BE2C (cell line): Measurements from ENCODE around the gene BICD1.

Source experiments
- DNase-seq: peaks from one replicate; pipeline ENCODE4 v3.0.0-alpha.2; 2020
- H3K27me3 ChIP-seq: fragments of 250-450 bp; sonication (Bioruptor Pico); 2 replicates; pipeline ENCODE4 v1.5.1; 2020; ENCODE audit warnings: mild to moderate bottlenecking
- H3K36me3 ChIP-seq: fragments of 250-450 bp; sonication (Bioruptor Pico); 2 replicates; pipeline ENCODE4 v1.5.1; 2020; ENCODE audit warnings: mild to moderate bottlenecking
- H3K4me1 ChIP-seq: fragments of 250-450 bp; sonication (Bioruptor Pico); 2 replicates; pipeline ENCODE4 v1.5.1; 2020
- H3K4me3 ChIP-seq: 2 replicates; pipeline ENCODE4 v1.5.1; 2011; ENCODE audit warnings: low read depth, low read length
- H3K9me3 ChIP-seq: fragments of 250-450 bp; sonication (Bioruptor Pico); 2 replicates; pipeline ENCODE4 v1.5.1; 2020
- CTCF ChIP-seq: IDR thresholded peaks from 2 replicates; pipeline ENCODE4 v1.5.1; 2012; ENCODE audit warnings: mild to moderate bottlenecking, low read depth, low read length

BICD1 gene

GRCh38 chr12:32205731-32206130 is 99.1 kb downstream of the BICD1 start:
- no peak for TF ChIP-seq CTCF
- Histone ChIP-seq H3K36me3 (no peaks in the 10 kb centered on the region), H3K9me3 (no peaks in the 10 kb centered on the region), H3K27me3 (no peaks in the 10 kb centered on the region), H3K4me3 (no peak overlapping the region), H3K4me1 (no peaks in the 10 kb centered on the region)
- no peak for DNase-seq

GRCh38 chr12:32208355-32208754 is 101.7 kb downstream of the BICD1 start:
- Histone ChIP-seq H3K4me3 (no peak overlapping the region), H3K4me1 (no peaks in the 10 kb centered on the region; the same call in 1 of the 2 replicates), H3K9me3 (no peaks in the 10 kb centered on the region), H3K27me3 (no peaks in the 10 kb centered on the region), H3K36me3 (no peaks in the 10 kb centered on the region)
- no peak for DNase-seq
- no peak for TF ChIP-seq CTCF

- no peak overlapping the region for H3K4me3 ChIP-seq
- no peak for TF ChIP-seq CTCF
- peaks cover 3% of the 10 kb centered on the region for H3K36me3 ChIP-seq
- no peak for DNase-seq
- no peaks in the 10 kb centered on the region for H3K9me3 ChIP-seq
- H3K4me1 ChIP-seq, result no peaks in the 10 kb centered on the region; the same call in 1 of the 2 replicates
- no peaks in the 10 kb centered on the region for H3K27me3 ChIP-seq
Observed at GRCh38 chr12:32211066-32211899, 104.6 kb downstream of the BICD1 start.

- DNase-seq, result no peak
- Histone ChIP-seq H3K9me3 (no peaks in the 10 kb centered on the region), H3K4me1 (no peaks in the 10 kb centered on the region; the same call in 1 of the 2 replicates), H3K36me3 (peaks cover 8% of the 10 kb centered on the region), H3K27me3 (no peaks in the 10 kb centered on the region), H3K4me3 (no peak overlapping the region)
- no peak for TF ChIP-seq CTCF
Observed at GRCh38 chr12:32211900-32212156, 105.2 kb downstream of the BICD1 start.

- no peaks in the 10 kb centered on the region for H3K27me3 ChIP-seq
- H3K36me3 ChIP-seq, result peaks cover 24% of the 10 kb centered on the region
- H3K4me1 ChIP-seq, result no peaks in the 10 kb centered on the region; the same call in 1 of the 2 replicates
- DNase-seq, result no peak
- no peak overlapping the region for H3K4me3 ChIP-seq
- H3K9me3 ChIP-seq, result no peaks in the 10 kb centered on the region
- TF ChIP-seq CTCF, result no peak
Observed at GRCh38 chr12:32214723-32215122, 108.1 kb downstream of the BICD1 start.
